Liver (tissue), 9 donors: ENCODE data around the gene IQCH. TPM values are rescaled to one million over a fixed set of nuclear protein-coding genes. Genes with fewer than 3 reads are reported as not detected.

Experiments used
- DNase-seq: peaks from one replicate; pipeline ENCODE4 v3.0.0-alpha.2; 2017; ENCODE audit warnings: low spot score
- H3K27ac ChIP-seq, 2 donors: one replicate each; pipeline ENCODE4 v1.7.0; 2013; ENCODE audit warnings: inconsistent platforms in 2 of 2, low read length in 2 of 2, control low read depth in 1 of 2, low read depth in 1 of 2, mild to moderate bottlenecking in 1 of 2
- H3K27me3 ChIP-seq, 4 donors: one replicate each; pipeline versions ENCODE4 v1.6.1 to v1.7.0; 2013; ENCODE audit warnings: low read length in 3 of 4, inconsistent platforms in 1 of 4, mild to moderate bottlenecking in 1 of 4, moderate library complexity in 1 of 4; ENCODE audit not compliant: control insufficient read depth in 4 of 4, insufficient read depth in 4 of 4
- H3K36me3 ChIP-seq, 4 donors: one replicate each; pipeline versions ENCODE4 v1.6.1 to v1.7.0; 2013; ENCODE audit warnings: low read length in 3 of 4, mild to moderate bottlenecking in 3 of 4, low read depth in 1 of 4, moderate library complexity in 1 of 4; ENCODE audit not compliant: control insufficient read depth in 4 of 4, insufficient read depth in 3 of 4
- H3K4me1 ChIP-seq, 4 donors: one replicate each; pipeline versions ENCODE4 v1.6.1 to v1.7.0; 2013; ENCODE audit warnings: low read length in 3 of 4, mild to moderate bottlenecking in 3 of 4, moderate library complexity in 1 of 4; ENCODE audit not compliant: control insufficient read depth in 4 of 4, insufficient read depth in 4 of 4
- H3K4me3 ChIP-seq, 3 donors: one replicate each; pipeline versions ENCODE4 v1.6.1 to v1.7.0; 2013; ENCODE audit warnings: low read length in 3 of 3, control low read depth in 1 of 3, low read depth in 1 of 3, mild to moderate bottlenecking in 1 of 3
- H3K9ac ChIP-seq, 2 donors: one replicate each; pipeline ENCODE4 v1.7.0; 2013; ENCODE audit warnings: low read length in 2 of 2, mild to moderate bottlenecking in 2 of 2, moderate library complexity in 2 of 2, control low read depth in 1 of 2, low read depth in 1 of 2
- H3K9me3 ChIP-seq, 4 donors: one replicate each; pipeline versions ENCODE4 v1.6.1 to v1.7.0; 2013; ENCODE audit warnings: low read length in 3 of 4; ENCODE audit not compliant: control insufficient read depth in 4 of 4
- FOXA1 ChIP-seq: IDR thresholded peaks from 2 replicates; pipeline ENCODE4 v1.6.1; 2016; ENCODE audit warnings: antibody characterized with exemption
- FOXA2 ChIP-seq: IDR thresholded peaks from 2 replicates; pipeline ENCODE4 v1.6.1; 2016; ENCODE audit warnings: antibody characterized with exemption
- HNF4A ChIP-seq, 2 donors: conservative IDR thresholded peaks; 2 replicates each; pipeline ENCODE4 v1.6.1; 2016; ENCODE audit warnings: antibody characterized with exemption in 2 of 2, mild to moderate bottlenecking in 2 of 2
- HNF4G ChIP-seq: IDR thresholded peaks from 2 replicates; pipeline ENCODE4 v1.6.1; 2016; ENCODE audit warnings: antibody characterized with exemption
- JUND ChIP-seq, 2 donors: IDR thresholded peaks; 2 replicates each; pipeline ENCODE4 v1.6.1; 2016; ENCODE audit warnings: antibody characterized with exemption in 2 of 2
- RAD21 ChIP-seq, 2 donors: IDR thresholded peaks; 2 replicates each; pipeline ENCODE4 v1.6.1; 2016; ENCODE audit warnings: antibody characterized with exemption in 2 of 2, mild to moderate bottlenecking in 2 of 2
- REST ChIP-seq: IDR thresholded peaks from 2 replicates; pipeline ENCODE4 v1.6.1; 2016; ENCODE audit warnings: antibody characterized with exemption, mild to moderate bottlenecking
- RXRA ChIP-seq, 2 donors: IDR thresholded peaks; 2 replicates each; pipeline ENCODE4 v1.6.1; 2017 to 2018; ENCODE audit warnings: antibody characterized with exemption in 2 of 2, mild to moderate bottlenecking in 1 of 2
- SP1 ChIP-seq: IDR thresholded peaks from 2 replicates; pipeline ENCODE4 v1.6.1; 2018; ENCODE audit warnings: antibody characterized with exemption, mild to moderate bottlenecking
- TAF1 ChIP-seq: conservative IDR thresholded peaks from 2 replicates; pipeline ENCODE4 v1.6.1; 2016; ENCODE audit warnings: antibody characterized with exemption, mild to moderate bottlenecking
- YY1 ChIP-seq: IDR thresholded peaks from 2 replicates; pipeline ENCODE4 v1.6.1; 2016; ENCODE audit warnings: antibody characterized with exemption, mild to moderate bottlenecking
- WGBS: extraction: QIAGEN DNeasy Blood & Tissue Kit; methylation state at CpG from one replicate; pipeline ENCODE4 v1.1.7; 2013; 5-methylcytosine and 5-hydroxymethylcytosine counted together
- polyA plus RNA-seq, 2 donors: library from polyadenylated mRNA; stranded (reverse) in 1 of 2; unstranded in 1 of 2; fragments of 200-250 nt in 1 of 2; fragments of >200 nt in 1 of 2; fragmentation: Nextera tagmentation in 1 of 2; extraction: Ambion mirVana in 1 of 2; gene quantifications; one replicate each; pipeline versions ENCODE4 v1.2.1 to v1.2.3, GENCODE V29; 2013 to 2015
- total RNA-seq, 2 donors: library from RNA; depleted of rRNA; stranded (reverse); fragments of >200 nt; gene quantifications; one replicate each; pipeline ENCODE4 v1.2.3, GENCODE V29; 2014
- TF ChIP-seq, protein P1 (sequence below): IDR thresholded peaks from 2 replicates; pipeline ENCODE4 v1.6.1; 2016; ENCODE audit warnings: antibody characterized with exemption
- TF ChIP-seq, protein P2 (sequence below): IDR thresholded peaks from 2 replicates; pipeline ENCODE4 v1.6.1; 2016; ENCODE audit warnings: antibody characterized with exemption
- TF ChIP-seq, protein P3 (sequence below): fragments of 150-350 bp; IDR thresholded peaks from 2 replicates; pipeline ENCODE4 v1.5.1; 2017; ENCODE audit warnings: improper control_type of control experiment, low read depth, low read length; ENCODE audit not compliant: missing input control
- donor health status: healthy.
- donor health status: healthy.
- donor health status: healthy.
- donor health status: healthy.
- donor health status: healthy.

The IQCH gene
- total and polyA plus RNA-seq, 4 donors, result 0.23 to 1.6 (median 0.86) TPM

DNA sequence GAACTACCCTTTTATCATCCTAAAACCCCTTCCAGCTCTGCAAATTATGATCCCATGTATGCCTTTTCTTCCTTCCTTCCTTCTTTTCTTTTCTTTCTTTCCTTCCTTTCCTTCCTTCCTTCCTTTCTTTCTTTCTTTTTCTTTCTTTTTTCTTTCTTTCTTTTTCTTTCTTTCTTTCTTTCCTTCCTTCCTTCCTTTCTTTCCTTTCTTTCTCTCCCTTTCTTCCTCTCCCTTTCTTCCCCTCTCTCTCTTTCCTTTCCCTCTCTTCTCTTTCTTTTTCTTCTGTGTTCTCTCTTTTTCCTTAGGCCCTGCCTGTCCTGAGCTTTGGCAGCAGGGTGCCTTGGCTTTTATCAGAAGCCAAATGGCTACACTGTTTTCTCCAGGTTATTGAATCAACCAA lies 66.8 kb downstream of the IQCH start:
- H3K9me3 ChIP-seq, result peaks cover 0 to 3% (median 0%) of the 10 kb centered on the region in 4 donors
- no peaks in the 10 kb centered on the region for H3K36me3 ChIP-seq
- H3K27me3 ChIP-seq, result no peaks in the 10 kb centered on the region
- DNase-seq, result no peak
- no peak overlapping the region for H3K9ac ChIP-seq
- H3K27ac ChIP-seq, result no peak overlapping the region
- TF ChIP-seq SP1 (no peak), RXRA (IDR thresholded peaks at IDR 0.05) (no peak), REST (no peak), HNF4G (no peak), TAF1 (no peak), YY1 (no peak), FOXA2 (no peak), JUND (IDR thresholded peaks at IDR 0.05) (no peak), HNF4A (conservative IDR thresholded peaks at IDR 0.05) (no peak), RAD21 (IDR thresholded peaks at IDR 0.05) (no peak)
- TF ChIP-seq, protein P1, sequence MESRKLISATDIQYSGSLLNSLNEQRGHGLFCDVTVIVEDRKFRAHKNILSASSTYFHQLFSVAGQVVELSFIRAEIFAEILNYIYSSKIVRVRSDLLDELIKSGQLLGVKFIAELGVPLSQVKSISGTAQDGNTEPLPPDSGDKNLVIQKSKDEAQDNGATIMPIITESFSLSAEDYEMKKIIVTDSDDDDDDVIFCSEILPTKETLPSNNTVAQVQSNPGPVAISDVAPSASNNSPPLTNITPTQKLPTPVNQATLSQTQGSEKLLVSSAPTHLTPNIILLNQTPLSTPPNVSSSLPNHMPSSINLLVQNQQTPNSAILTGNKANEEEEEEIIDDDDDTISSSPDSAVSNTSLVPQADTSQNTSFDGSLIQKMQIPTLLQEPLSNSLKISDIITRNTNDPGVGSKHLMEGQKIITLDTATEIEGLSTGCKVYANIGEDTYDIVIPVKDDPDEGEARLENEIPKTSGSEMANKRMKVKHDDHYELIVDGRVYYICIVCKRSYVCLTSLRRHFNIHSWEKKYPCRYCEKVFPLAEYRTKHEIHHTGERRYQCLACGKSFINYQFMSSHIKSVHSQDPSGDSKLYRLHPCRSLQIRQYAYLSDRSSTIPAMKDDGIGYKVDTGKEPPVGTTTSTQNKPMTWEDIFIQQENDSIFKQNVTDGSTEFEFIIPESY, result no peak
- TF ChIP-seq, protein P2, sequence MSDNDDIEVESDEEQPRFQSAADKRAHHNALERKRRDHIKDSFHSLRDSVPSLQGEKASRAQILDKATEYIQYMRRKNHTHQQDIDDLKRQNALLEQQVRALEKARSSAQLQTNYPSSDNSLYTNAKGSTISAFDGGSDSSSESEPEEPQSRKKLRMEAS, result no peak
- H3K4me3 ChIP-seq, result no peak overlapping the region
- H3K4me1 ChIP-seq, result no peaks in the 10 kb centered on the region

DNA sequence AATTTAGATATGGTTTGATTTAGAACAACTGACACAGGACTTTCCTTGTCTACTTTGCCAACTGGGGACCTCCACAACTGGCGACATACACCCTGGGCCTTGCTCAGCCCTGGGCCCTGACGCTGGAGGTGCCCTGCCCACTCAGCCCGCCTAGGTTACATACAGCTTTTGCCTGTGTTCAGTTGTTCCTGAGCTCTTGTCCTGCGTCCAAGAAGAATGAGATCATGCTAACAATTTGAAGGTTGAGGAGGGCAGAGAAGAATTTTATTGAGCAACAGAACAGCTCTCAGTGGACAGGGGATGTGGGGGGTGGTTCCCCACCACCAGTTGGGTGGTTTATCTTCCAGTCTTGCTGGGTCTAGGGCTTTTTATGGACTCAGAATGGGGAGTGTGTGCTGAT lies 67.9 kb downstream of the IQCH start:
- no peak overlapping the region for H3K27ac ChIP-seq
- peaks cover 0 to 3% (median 1%) of the 10 kb centered on the region in 4 donors for H3K9me3 ChIP-seq
- no peak overlapping the region for H3K4me3 ChIP-seq
- no peak for DNase-seq
- H3K4me1 ChIP-seq, result no peaks in the 10 kb centered on the region
- no peaks in the 10 kb centered on the region for H3K27me3 ChIP-seq
- H3K9ac ChIP-seq, result no peak overlapping the region
- WGBS, result 83% methylated on average over 4 of the region's 4 CpGs
- H3K36me3 ChIP-seq, result no peaks in the 10 kb centered on the region
- TF ChIP-seq FOXA1 (no peak), REST (no peak), RXRA (IDR thresholded peaks at IDR 0.05) (no peak)
- TF ChIP-seq, protein P3, sequence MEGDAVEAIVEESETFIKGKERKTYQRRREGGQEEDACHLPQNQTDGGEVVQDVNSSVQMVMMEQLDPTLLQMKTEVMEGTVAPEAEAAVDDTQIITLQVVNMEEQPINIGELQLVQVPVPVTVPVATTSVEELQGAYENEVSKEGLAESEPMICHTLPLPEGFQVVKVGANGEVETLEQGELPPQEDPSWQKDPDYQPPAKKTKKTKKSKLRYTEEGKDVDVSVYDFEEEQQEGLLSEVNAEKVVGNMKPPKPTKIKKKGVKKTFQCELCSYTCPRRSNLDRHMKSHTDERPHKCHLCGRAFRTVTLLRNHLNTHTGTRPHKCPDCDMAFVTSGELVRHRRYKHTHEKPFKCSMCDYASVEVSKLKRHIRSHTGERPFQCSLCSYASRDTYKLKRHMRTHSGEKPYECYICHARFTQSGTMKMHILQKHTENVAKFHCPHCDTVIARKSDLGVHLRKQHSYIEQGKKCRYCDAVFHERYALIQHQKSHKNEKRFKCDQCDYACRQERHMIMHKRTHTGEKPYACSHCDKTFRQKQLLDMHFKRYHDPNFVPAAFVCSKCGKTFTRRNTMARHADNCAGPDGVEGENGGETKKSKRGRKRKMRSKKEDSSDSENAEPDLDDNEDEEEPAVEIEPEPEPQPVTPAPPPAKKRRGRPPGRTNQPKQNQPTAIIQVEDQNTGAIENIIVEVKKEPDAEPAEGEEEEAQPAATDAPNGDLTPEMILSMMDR, result no peak
- TF ChIP-seq, protein P1, result no peak
- TF ChIP-seq, protein P2, result no peak
